Neural cell (in vitro differentiated cells): ENCODE results near the gene C19orf44.

Experiments used
- CTCF ChIP-seq: fragments of 450-650 bp; IDR thresholded peaks from 2 replicates; pipeline ENCODE4 v1.5.1; 2014; ENCODE audit warnings: antibody characterized with exemption, mild to moderate bottlenecking, moderate library complexity; ENCODE audit not compliant: poor library complexity, severe bottlenecking
- EP300 ChIP-seq: fragments of 450-650 bp; conservative IDR thresholded peaks from 2 replicates; pipeline ENCODE4 v1.6.1; 2014; ENCODE audit warnings: antibody characterized with exemption, mild to moderate bottlenecking, moderate library complexity; ENCODE audit not compliant: poor library complexity, severe bottlenecking
- MXI1 ChIP-seq: fragments of 450-650 bp; conservative IDR thresholded peaks from 2 replicates; pipeline ENCODE4 v1.6.1; 2014; ENCODE audit warnings: antibody characterized with exemption, mild to moderate bottlenecking; ENCODE audit not compliant: poor library complexity, severe bottlenecking
- POLR2AphosphoS5 ChIP-seq: IDR thresholded peaks from 2 replicates; pipeline ENCODE4 v1.6.1; 2012
- RAD21 ChIP-seq: fragments of 450-650 bp; conservative IDR thresholded peaks from 2 replicates; pipeline ENCODE4 v1.6.1; 2014; ENCODE audit warnings: antibody characterized with exemption, mild to moderate bottlenecking, moderate library complexity
- REST ChIP-seq: IDR thresholded peaks from 2 replicates; pipeline ENCODE4 v1.6.1; 2012; ENCODE audit warnings: borderline replicate concordance
- SMC3 ChIP-seq: fragments of 450-650 bp; conservative IDR thresholded peaks from 2 replicates; pipeline ENCODE4 v1.6.1; 2014; ENCODE audit warnings: antibody characterized with exemption, mild to moderate bottlenecking, moderate library complexity; ENCODE audit not compliant: poor library complexity
- TAF1 ChIP-seq: IDR thresholded peaks from 2 replicates; pipeline ENCODE4 v1.6.1; 2012; ENCODE audit warnings: low read depth

DNA sequence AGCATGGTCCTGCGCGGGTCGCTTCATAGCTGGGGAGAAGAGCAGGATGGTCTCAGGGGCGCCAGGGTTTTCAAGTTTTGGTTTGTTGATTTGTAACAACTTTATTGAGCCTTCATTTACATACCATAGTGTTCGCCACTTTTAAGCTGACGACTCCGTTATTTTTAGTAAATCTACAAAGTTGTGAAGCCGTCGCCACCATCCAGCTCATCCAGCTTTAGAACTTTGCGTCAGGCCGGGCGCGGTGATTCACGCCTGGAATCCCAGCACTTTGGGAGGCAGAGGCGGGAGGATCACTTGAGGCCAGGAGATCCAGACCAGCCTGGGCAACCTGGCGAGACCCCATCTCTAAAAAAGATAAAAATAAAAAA lies 404 bp downstream of the C19orf44 start:
- no peak for TF ChIP-seq EP300
- no peak for TF ChIP-seq POLR2AphosphoS5
- no peak for TF ChIP-seq CTCF
- TF ChIP-seq SMC3: no peak
- no peak for TF ChIP-seq REST
- TF ChIP-seq TAF1: no peak
- TF ChIP-seq RAD21: no peak
- TF ChIP-seq MXI1: peak; percentile 29
